ENCODE data around the gene ZNF500.

ZNF500 gene

GRCh38 chr16:4803898-4804762 is 37.2 kb upstream of the ZNF500 start:
- Histone ChIP-seq H3K18ac (ENCODE audit: low read length) (no peak overlapping the region), H3K27ac (ENCODE audit: low read depth, low read length) (no peak overlapping the region), H2AK5ac (ENCODE audit: low read length) (no peak overlapping the region), H3K79me2 (ENCODE audit: control insufficient read depth, insufficient read depth, low read length, poor library complexity) (peaks cover 2% of the 10 kb centered on the region), H3K36me3 (ENCODE audit: control insufficient read depth in 1 of 2, insufficient read depth in 2 of 2, low read length in 2 of 2) (peaks cover 40 to 42% of the 10 kb centered on the region in 2 experiments), H2BK120ac (ENCODE audit: insufficient read depth, low read length, poor library complexity) (no peak overlapping the region), H3K79me1 (ENCODE audit: low read length) (peaks cover 6% of the 10 kb centered on the region), H3K4me3 (ENCODE audit: low read depth, low read length) (no peak overlapping the region), H3K14ac (ENCODE audit: low read length) (no peak overlapping the region), H4K12ac (ENCODE audit: low read depth, low read length) (peak overlapping the region; percentile 59), H3K23ac (ENCODE audit: low read length) (no peak overlapping the region), H2BK12ac (ENCODE audit: low read length) (no peak overlapping the region), H2BK5ac (ENCODE audit: low read depth, low read length, poor library complexity) (no peak overlapping the region), H2AFZ (ENCODE audit: insufficient read depth, low read length, poor library complexity) (no peak overlapping the region), H3K4me2 (ENCODE audit: low read length) (no peak overlapping the region), H3K9me3 (ENCODE audit: insufficient read depth, low read depth, low read length) (peaks cover 3% of the 10 kb centered on the region), H3K4me1 (ENCODE audit: control insufficient read depth in 1 of 2, insufficient read depth in 2 of 2, low read length in 2 of 2) (peaks cover 8 to 11% of the 10 kb centered on the region in 2 experiments), H3K4ac (ENCODE audit: low read depth, low read length) (no peak overlapping the region), H4K8ac (ENCODE audit: low read depth, low read length) (peak overlapping the region; percentile 35), H3K27me3 (ENCODE audit: insufficient read depth, low read length) (no peaks in the 10 kb centered on the region), H3K9ac (ENCODE audit: low read length) (no peak overlapping the region), H4K91ac (ENCODE audit: low read depth, low read length) (no peak overlapping the region)
- no CpG with 5 or more reads among the region's 26 CpGs for WGBS (ENCODE audit: extremely low coverage, insufficient coverage, insufficient read length)
- DNase-seq: no peak

GRCh38 chr16:4803401-4803844 is 36.5 kb upstream of the ZNF500 start:
- H3K79me2 ChIP-seq (ENCODE audit: control insufficient read depth, insufficient read depth, low read length, poor library complexity): peaks cover 2% of the 10 kb centered on the region
- WGBS (ENCODE audit: extremely low coverage, insufficient coverage, insufficient read length): no CpG with 5 or more reads among the region's 8 CpGs

GRCh38 chr16:4802659-4803287 is 35.8 kb upstream of the ZNF500 start:
- peak overlapping the region; percentile 98 for H3K4me3 ChIP-seq (ENCODE audit: low read depth, low read length)
- peak overlapping the region; percentile 87 for H3K18ac ChIP-seq (ENCODE audit: low read length)
- H2BK120ac ChIP-seq (ENCODE audit: insufficient read depth, low read length, poor library complexity): peak overlapping the region; percentile 81
- peaks cover 35 to 43% of the 10 kb centered on the region in 2 experiments for H3K36me3 ChIP-seq (ENCODE audit: control insufficient read depth in 1 of 2, insufficient read depth in 2 of 2, low read length in 2 of 2)
- no peak overlapping the region for H3K23ac ChIP-seq (ENCODE audit: low read length)
- H3K27me3 ChIP-seq (ENCODE audit: insufficient read depth, low read length): no peaks in the 10 kb centered on the region
- peak overlapping the region; percentile 86 for H3K14ac ChIP-seq (ENCODE audit: low read length)
- H3K79me1 ChIP-seq (ENCODE audit: low read length): peaks cover 6% of the 10 kb centered on the region
- peak overlapping the region; percentile 87 for H3K9ac ChIP-seq (ENCODE audit: low read length)
- peaks cover 3% of the 10 kb centered on the region for H3K9me3 ChIP-seq (ENCODE audit: insufficient read depth, low read depth, low read length)
- H3K4me1 ChIP-seq (ENCODE audit: control insufficient read depth in 1 of 2, insufficient read depth in 2 of 2, low read length in 2 of 2): peaks cover 8 to 11% of the 10 kb centered on the region in 2 experiments
- H2BK12ac ChIP-seq (ENCODE audit: low read length): no peak overlapping the region
- peak overlapping the region; percentile 93 for H4K8ac ChIP-seq (ENCODE audit: low read depth, low read length)
- H2AFZ ChIP-seq (ENCODE audit: insufficient read depth, low read length, poor library complexity): peak overlapping the region; percentile 95
- H4K91ac ChIP-seq (ENCODE audit: low read depth, low read length): peak overlapping the region; percentile 87
- H3K4me2 ChIP-seq (ENCODE audit: low read length): peak overlapping the region; percentile 91
- DNase-seq: peak; percentile 84 to 90
- peaks cover 2% of the 10 kb centered on the region for H3K79me2 ChIP-seq (ENCODE audit: control insufficient read depth, insufficient read depth, low read length, poor library complexity)
- H2AK5ac ChIP-seq (ENCODE audit: low read length): no peak overlapping the region
- peak overlapping the region; percentile 95 for H3K27ac ChIP-seq (ENCODE audit: low read depth, low read length)
- WGBS (ENCODE audit: extremely low coverage, insufficient coverage, insufficient read length): no CpG with 5 or more reads among the region's 59 CpGs
- H2BK5ac ChIP-seq (ENCODE audit: low read depth, low read length, poor library complexity): peak overlapping the region; percentile 93
- H3K4ac ChIP-seq (ENCODE audit: low read depth, low read length): peak overlapping the region; percentile 69
- H4K12ac ChIP-seq (ENCODE audit: low read depth, low read length): peak overlapping the region; percentile 95

More at GRCh38 chr16:4803401-4803844, 36.5 kb upstream of the ZNF500 start:
- Histone ChIP-seq H3K4me3 (ENCODE audit: low read depth, low read length) (no peak overlapping the region), H2BK5ac (ENCODE audit: low read depth, low read length, poor library complexity) (no peak overlapping the region), H3K18ac (ENCODE audit: low read length) (no peak overlapping the region), H4K91ac (ENCODE audit: low read depth, low read length) (no peak overlapping the region), H2AFZ (ENCODE audit: insufficient read depth, low read length, poor library complexity) (no peak overlapping the region), H3K9ac (ENCODE audit: low read length) (no peak overlapping the region), H3K9me3 (ENCODE audit: insufficient read depth, low read depth, low read length) (peaks cover 3% of the 10 kb centered on the region), H3K4me1 (ENCODE audit: control insufficient read depth in 1 of 2, insufficient read depth in 2 of 2, low read length in 2 of 2) (peaks cover 8 to 11% of the 10 kb centered on the region in 2 experiments), H3K27me3 (ENCODE audit: insufficient read depth, low read length) (no peaks in the 10 kb centered on the region), H3K4me2 (ENCODE audit: low read length) (no peak overlapping the region), H4K12ac (ENCODE audit: low read depth, low read length) (no peak overlapping the region), H4K8ac (ENCODE audit: low read depth, low read length) (no peak overlapping the region), H3K79me1 (ENCODE audit: low read length) (peaks cover 6% of the 10 kb centered on the region), H3K23ac (ENCODE audit: low read length) (no peak overlapping the region), H2AK5ac (ENCODE audit: low read length) (no peak overlapping the region), H3K4ac (ENCODE audit: low read depth, low read length) (no peak overlapping the region), H3K27ac (ENCODE audit: low read depth, low read length) (no peak overlapping the region), H3K14ac (ENCODE audit: low read length) (no peak overlapping the region), H2BK12ac (ENCODE audit: low read length) (no peak overlapping the region), H2BK120ac (ENCODE audit: insufficient read depth, low read length, poor library complexity) (no peak overlapping the region), H3K36me3 (ENCODE audit: control insufficient read depth in 1 of 2, insufficient read depth in 2 of 2, low read length in 2 of 2) (peaks cover 39 to 46% of the 10 kb centered on the region in 2 experiments)
- DNase-seq: peak in 1 of 2 donors; percentile 27

- peak within 1 kb of the TSS; percentile 86 for H3K14ac ChIP-seq (ENCODE audit: low read length)
- peak; percentile 96 for DNase-seq
- H2BK12ac ChIP-seq (ENCODE audit: low read length): no peak within 1 kb of the TSS
- H3K36me3 ChIP-seq (ENCODE audit: control insufficient read depth in 1 of 2, insufficient read depth in 2 of 2, low read length in 2 of 2): peaks cover 38 to 41% of the 10 kb centered on the region in 2 experiments
- H3K18ac ChIP-seq (ENCODE audit: low read length): peak within 1 kb of the TSS; percentile 87
- H3K4ac ChIP-seq (ENCODE audit: low read depth, low read length): peak within 1 kb of the TSS; percentile 69
- peak within 1 kb of the TSS; percentile 93 for H2BK5ac ChIP-seq (ENCODE audit: low read depth, low read length, poor library complexity)
- peak within 1 kb of the TSS; percentile 87 for H3K9ac ChIP-seq (ENCODE audit: low read length)
- peak within 1 kb of the TSS; percentile 2 for H2AK5ac ChIP-seq (ENCODE audit: low read length)
- H3K4me1 ChIP-seq (ENCODE audit: control insufficient read depth in 1 of 2, insufficient read depth in 2 of 2, low read length in 2 of 2): peaks cover 8 to 11% of the 10 kb centered on the region in 2 experiments
- H4K91ac ChIP-seq (ENCODE audit: low read depth, low read length): peak within 1 kb of the TSS; percentile 87
- H3K79me1 ChIP-seq (ENCODE audit: low read length): peaks cover 6% of the 10 kb centered on the region
- H2BK120ac ChIP-seq (ENCODE audit: insufficient read depth, low read length, poor library complexity): peak within 1 kb of the TSS; percentile 81
- H3K9me3 ChIP-seq (ENCODE audit: insufficient read depth, low read depth, low read length): peaks cover 3% of the 10 kb centered on the region
- H2AFZ ChIP-seq (ENCODE audit: insufficient read depth, low read length, poor library complexity): peak within 1 kb of the TSS; percentile 95
- H3K23ac ChIP-seq (ENCODE audit: low read length): no peak within 1 kb of the TSS
- peak within 1 kb of the TSS; percentile 93 for H4K8ac ChIP-seq (ENCODE audit: low read depth, low read length)
- peak within 1 kb of the TSS; percentile 95 for H3K27ac ChIP-seq (ENCODE audit: low read depth, low read length)
- WGBS (ENCODE audit: extremely low coverage, insufficient coverage, insufficient read length): no CpG with 5 or more reads among the region's 70 CpGs
- H3K4me3 ChIP-seq (ENCODE audit: low read depth, low read length): peak within 1 kb of the TSS; percentile 98
- H3K79me2 ChIP-seq (ENCODE audit: control insufficient read depth, insufficient read depth, low read length, poor library complexity): peaks cover 2% of the 10 kb centered on the region
- H4K12ac ChIP-seq (ENCODE audit: low read depth, low read length): peak within 1 kb of the TSS; percentile 95
- no peaks in the 10 kb centered on the region for H3K27me3 ChIP-seq (ENCODE audit: insufficient read depth, low read length)
- peak within 1 kb of the TSS; percentile 91 for H3K4me2 ChIP-seq (ENCODE audit: low read length)
These were observed 35.1 kb upstream of the ZNF500 start, which contains the start of gene ROGDI for GRCh38 chr16:4801962-4802658. ROGDI (minus strand) TSS chr16:4802633; CDS start chr16:4802571, 62 bp downstream.

Data from trophoblast cell (in vitro differentiated cells and primary cell).